CD4-positive, alpha-beta T cell (primary cell): ENCODE results near the gene ZNF419. TPM values are rescaled to one million over a fixed set of nuclear protein-coding genes. Genes with fewer than 3 reads are reported as not detected.
A peak's percentile ranks its signal among the peaks of the same experiment; 100 is the strongest.
"Not testable (repeated sequence)": the region's sequence is repeated elsewhere in the genome, so short reads cannot be mapped to it uniquely, and the experiment has no call there.

ENCODE experiments used
- ATAC-seq: fragments of 200-7000 bp; cut with Tn5 transposase; one replicate; pipeline ENCODE4 v1.10.0; 2022; ENCODE audit warnings: mild to moderate bottlenecking; ENCODE audit not compliant: poor library complexity
- CTCF ChIA-PET: fragments of 350-600 bp; sonication (Branson Sonifier 250); formaldehyde crosslinking; loops from one replicate; lab custom pipeline; 2021; ENCODE audit warnings: antibody characterized with exemption, inconsistent platforms; lab: Charles Lee
- POLR2A ChIA-PET: fragments of 350-600 bp; sonication (Branson Sonifier 250); formaldehyde crosslinking; loops from one replicate; lab custom pipeline; 2021; ENCODE audit warnings: antibody characterized with exemption, inconsistent platforms; lab: Charles Lee
- DNase-seq, 14 experiments: peaks; one replicate each; pipeline ENCODE4 v3.0.0-alpha.2; 2013 to 2020; ENCODE audit warnings: mixed read lengths in 2 of 14
- H3K27ac ChIP-seq, 2 donors: one replicate each; pipeline versions ENCODE4 v1.5.1 to v1.7.0; 2013; ENCODE audit warnings: low read length in 2 of 2, low read depth in 1 of 2, mild to moderate bottlenecking in 1 of 2
- H3K27me3 ChIP-seq, 2 experiments: 1 replicate in 1 of 2; 2 replicates in 1 of 2; pipeline versions ENCODE4 v1.6.1 to v1.7.0; 2013; ENCODE audit warnings: low read length in 2 of 2, control low read depth in 1 of 2, mild to moderate bottlenecking in 1 of 2, moderate library complexity in 1 of 2; ENCODE audit not compliant: insufficient read depth in 2 of 2, control insufficient read depth in 1 of 2
- H3K36me3 ChIP-seq: one replicate; pipeline ENCODE4 v1.6.1; 2013; ENCODE audit warnings: low read length, control low read depth; ENCODE audit not compliant: insufficient read depth
- H3K4me1 ChIP-seq: one replicate; pipeline ENCODE4 v1.6.1; 2013; ENCODE audit warnings: low read length, control low read depth; ENCODE audit not compliant: insufficient read depth
- H3K4me3 ChIP-seq: one replicate; pipeline ENCODE4 v1.5.1; 2013; ENCODE audit warnings: mild to moderate bottlenecking, low read length, moderate library complexity
- H3K9me3 ChIP-seq, 2 experiments: 1 replicate in 1 of 2; 2 replicates in 1 of 2; pipeline versions ENCODE4 v1.6.1 to v1.7.0; 2013; ENCODE audit warnings: low read length in 2 of 2, mild to moderate bottlenecking in 2 of 2, control low read depth in 1 of 2, moderate library complexity in 1 of 2; ENCODE audit not compliant: control insufficient read depth in 1 of 2, insufficient read depth in 1 of 2
- H3K27ac Mint-ChIP-seq: one replicate; pipeline ENCODE4 v1.8.0; 2020; ENCODE audit warnings: mixed read lengths
- H3K27me3 Mint-ChIP-seq: one replicate; pipeline ENCODE4 v1.8.0; 2021; ENCODE audit warnings: mixed read lengths
- H3K36me3 Mint-ChIP-seq: one replicate; pipeline ENCODE4 v1.8.0; 2021; ENCODE audit warnings: low read depth, mixed read lengths
- H3K4me1 Mint-ChIP-seq: one replicate; pipeline ENCODE4 v1.8.0; 2021; ENCODE audit warnings: low read depth, mixed read lengths
- H3K4me3 Mint-ChIP-seq: one replicate; pipeline ENCODE4 v1.8.0; 2020; ENCODE audit warnings: mild to moderate bottlenecking, mixed read lengths
- H3K9me3 Mint-ChIP-seq: one replicate; pipeline ENCODE4 v1.8.0; 2020; ENCODE audit warnings: mixed read lengths
- CTCF ChIP-seq: fragments of 200-600 bp; IDR thresholded peaks from one replicate; pipeline ENCODE4 v1.8.0; 2022; ENCODE audit warnings: antibody characterized with exemption, mild to moderate bottlenecking
- intact Hi-C, 2 experiments: fragments of 100-400 bp; cut with DNase I in 1 of 2; cut with micrococcal nuclease in 1 of 2; formaldehyde crosslinking; loops; one replicate each; pipeline versions ENCODE4 v1.15.1 to v1.9.0; 2023 to 2025; cut with DNase I, micrococcal nuclease
- total RNA-seq, 174 experiments: library from RNA in 2 of 174; stranded (reverse) in 2 of 174; gene quantifications; one replicate each; pipeline ENCODE4 v1.2.3 and lab custom pipeline; 2021 to 2026

Gene ZNF419
- total RNA-seq, 2 experiments from 2014 or later: 8.3 to 9.2 TPM

GRCh38 chr19:57515255-57515654 is 27.7 kb downstream of the ZNF419 start:
- H3K27ac Mint-ChIP-seq: no peak overlapping the region
- H3K9me3 Mint-ChIP-seq: peaks cover 40% of the 10 kb centered on the region
- intact Hi-C loops: no loop called here
- no peaks in the 10 kb centered on the region for H3K27me3 ChIP-seq
- ChIA-PET POLR2A (no interaction called here), CTCF (no interaction called here)
- peaks cover 82% of the 10 kb centered on the region for H3K36me3 Mint-ChIP-seq
- H3K4me1 ChIP-seq: no peaks in the 10 kb centered on the region
- ATAC-seq (no peak), DNase-seq (no peak)
- H3K4me1 Mint-ChIP-seq: no peaks in the 10 kb centered on the region
- H3K36me3 ChIP-seq: no peaks in the 10 kb centered on the region
- H3K27ac ChIP-seq: no peak overlapping the region
- TF ChIP-seq CTCF: no peak
- H3K4me3 ChIP-seq: no peak overlapping the region
- no peaks in the 10 kb centered on the region for H3K27me3 Mint-ChIP-seq
- H3K9me3 ChIP-seq: peaks cover 42 to 55% of the 10 kb centered on the region in 2 experiments
- no peak overlapping the region for H3K4me3 Mint-ChIP-seq

GRCh38 chr19:57518021-57518420 is 30.5 kb downstream of the ZNF419 start:
- H3K27ac ChIP-seq, H3K27me3 ChIP-seq, H3K4me3 ChIP-seq, ATAC-seq, H3K4me1 ChIP-seq, CTCF ChIA-PET, H3K4me3 Mint-ChIP-seq, intact Hi-C loops, POLR2A ChIA-PET, H3K27ac Mint-ChIP-seq, H3K36me3 ChIP-seq, H3K4me1 Mint-ChIP-seq, DNase-seq, H3K27me3 Mint-ChIP-seq: not testable (repeated sequence)
- peaks cover 70% of the 10 kb centered on the region for H3K36me3 Mint-ChIP-seq
- peaks cover 33 to 38% of the 10 kb centered on the region in 2 experiments for H3K9me3 ChIP-seq
- peaks cover 34% of the 10 kb centered on the region for H3K9me3 Mint-ChIP-seq

GRCh38 chr19:57527136-57527881 is 39.8 kb downstream of the ZNF419 start, which contains the start of gene ZNF549:
Gene ZNF549 (plus strand): TSS chr19:57527356. CDS start chr19:57527574, 218 bp downstream.
- H3K36me3 ChIP-seq: peaks cover 17% of the 10 kb centered on the region
- H3K27me3 Mint-ChIP-seq: no peaks in the 10 kb centered on the region
- no peaks in the 10 kb centered on the region for H3K27me3 ChIP-seq
- peaks cover 18% of the 10 kb centered on the region for H3K4me1 ChIP-seq
- peak within 1 kb of the TSS; percentile 96 for H3K4me3 ChIP-seq
- TF ChIP-seq CTCF: no peak
- peaks cover 55% of the 10 kb centered on the region for H3K36me3 Mint-ChIP-seq
- ChIA-PET POLR2A (interaction anchor here (0.6 to 1.3 kb wide), 7 partner anchors 27 to 656 kb away, joined by 3 to 6 read pairs (median 5); partner anchors contain the start of genes ZNF134, ZNF274, ZNF416 and ZNF419), CTCF (interaction anchor here (0.9 kb wide), 1 partner anchor 28 kb away, joined by 3 read pairs; the partner anchor contains the start of gene ZNF773)
- peaks cover 26 to 31% of the 10 kb centered on the region in 2 experiments for H3K9me3 ChIP-seq
- peak within 1 kb of the TSS; percentile 97 for H3K4me3 Mint-ChIP-seq
- intact Hi-C loops: loop anchor here (1.0 to 5.0 kb wide), 8 partner anchors 28 to 115 kb away; partner anchors contain the start of genes ZNF416 (in 2 of the 2), ZNF550 (in 2 of the 2), ZNF17 (in 1 of the 2) and ZNF419 (in 1 of the 2)
- peak; percentile 97 for ATAC-seq
- H3K4me1 Mint-ChIP-seq: peaks cover 23% of the 10 kb centered on the region
- DNase-seq: peak; percentile 76 to 96 (median 83)
- H3K27ac ChIP-seq: peak within 1 kb of the TSS; percentile 77 to 81
- peak within 1 kb of the TSS; percentile 94 for H3K27ac Mint-ChIP-seq
- H3K9me3 Mint-ChIP-seq: peaks cover 25% of the 10 kb centered on the region
